GM12865 (cell line): ENCODE measurements around the gene ARID4A.
"Not testable (repeated sequence)": the region's sequence is repeated elsewhere in the genome, so short reads cannot be mapped to it uniquely, and the experiment has no call there.

ENCODE experiments used
- DNase-seq: peaks from one replicate; pipeline ENCODE4 v3.0.0; 2010; ENCODE audit warnings: low read depth
- H3K4me3 ChIP-seq: 2 replicates; pipeline ENCODE4 v1.5.1; 2011; ENCODE audit warnings: mild to moderate bottlenecking, low read depth, low read length, control low read depth
- TF ChIP-seq, protein P1 (sequence below): IDR thresholded peaks from 2 replicates; pipeline ENCODE4 v1.5.1; 2011; ENCODE audit warnings: low read length, control low read depth, low read depth, inconsistent platforms; ENCODE audit not compliant: insufficient read depth; ENCODE audit errors: missing control alignments

The ARID4A gene

GRCh38 chr14:58415636-58416547 is 117.5 kb downstream of the ARID4A start:
- DNase-seq, result no peak
- TF ChIP-seq, protein P1, sequence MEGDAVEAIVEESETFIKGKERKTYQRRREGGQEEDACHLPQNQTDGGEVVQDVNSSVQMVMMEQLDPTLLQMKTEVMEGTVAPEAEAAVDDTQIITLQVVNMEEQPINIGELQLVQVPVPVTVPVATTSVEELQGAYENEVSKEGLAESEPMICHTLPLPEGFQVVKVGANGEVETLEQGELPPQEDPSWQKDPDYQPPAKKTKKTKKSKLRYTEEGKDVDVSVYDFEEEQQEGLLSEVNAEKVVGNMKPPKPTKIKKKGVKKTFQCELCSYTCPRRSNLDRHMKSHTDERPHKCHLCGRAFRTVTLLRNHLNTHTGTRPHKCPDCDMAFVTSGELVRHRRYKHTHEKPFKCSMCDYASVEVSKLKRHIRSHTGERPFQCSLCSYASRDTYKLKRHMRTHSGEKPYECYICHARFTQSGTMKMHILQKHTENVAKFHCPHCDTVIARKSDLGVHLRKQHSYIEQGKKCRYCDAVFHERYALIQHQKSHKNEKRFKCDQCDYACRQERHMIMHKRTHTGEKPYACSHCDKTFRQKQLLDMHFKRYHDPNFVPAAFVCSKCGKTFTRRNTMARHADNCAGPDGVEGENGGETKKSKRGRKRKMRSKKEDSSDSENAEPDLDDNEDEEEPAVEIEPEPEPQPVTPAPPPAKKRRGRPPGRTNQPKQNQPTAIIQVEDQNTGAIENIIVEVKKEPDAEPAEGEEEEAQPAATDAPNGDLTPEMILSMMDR, result no peak
- H3K4me3 ChIP-seq, result no peak overlapping the region

GRCh38 chr14:58416934-58417333 is 118.6 kb downstream of the ARID4A start:
- not testable (repeated sequence) for H3K4me3 ChIP-seq, DNase-seq
